Calu3 (cell line): ENCODE results near the gene SCGB2B2. TPM values are rescaled to one million over a fixed set of nuclear protein-coding genes. Genes with fewer than 3 reads are reported as not detected.

Experiments
- BruUV-seq: library from RNA; stranded (reverse); fragments of 400-500 nt; replicated peaks from 2 replicates; lab custom pipeline; 2021; lab: Mats Ljungman, UMichigan
- CTCF ChIA-PET: fragments of 300-600 bp; sonication (Branson Sonifier 250); formaldehyde crosslinking; loops from one replicate; lab custom pipeline; 2022; ENCODE audit warnings: antibody characterized with exemption; lab: Charles Lee
- DNase-seq: peaks from one replicate; pipeline ENCODE4 v3.0.0; 2022
- H3K27ac Mint-ChIP-seq: one replicate; pipeline ENCODE4 v1.8.0; 2022; ENCODE audit warnings: mixed read lengths; ENCODE audit not compliant: unreplicated experiment
- H3K27me3 Mint-ChIP-seq: one replicate; pipeline ENCODE4 v1.8.0; 2022; ENCODE audit warnings: mixed read lengths; ENCODE audit not compliant: unreplicated experiment
- H3K36me3 Mint-ChIP-seq: one replicate; pipeline ENCODE4 v1.8.0; 2022; ENCODE audit warnings: mild to moderate bottlenecking, moderate library complexity, mixed read lengths; ENCODE audit not compliant: insufficient read depth, unreplicated experiment
- H3K4me1 Mint-ChIP-seq: one replicate; pipeline ENCODE4 v1.8.0; 2022; ENCODE audit warnings: mild to moderate bottlenecking, low read depth, mixed read lengths; ENCODE audit not compliant: unreplicated experiment
- H3K4me3 Mint-ChIP-seq: one replicate; pipeline ENCODE4 v1.8.0; 2022; ENCODE audit warnings: mild to moderate bottlenecking, low read depth, moderate library complexity, mixed read lengths; ENCODE audit not compliant: unreplicated experiment
- H3K9me3 Mint-ChIP-seq: one replicate; pipeline ENCODE4 v1.8.0; 2022; ENCODE audit warnings: low read depth, mixed read lengths; ENCODE audit not compliant: unreplicated experiment
- intact Hi-C: fragments of 100-400 bp; cut with micrococcal nuclease; formaldehyde crosslinking; loops from one replicate; pipeline ENCODE4 v1.10.0; 2022; ENCODE audit not compliant: unreplicated experiment
- total RNA-seq: library from RNA; stranded (reverse); gene quantifications from 2 replicates; pipeline ENCODE4 v1.2.3, GENCODE V29; 2022
- TF ChIP-seq, protein P1 (sequence below): fragments of 200-600 bp; IDR thresholded peaks from one replicate; pipeline ENCODE4 v1.8.0; 2022; ENCODE audit warnings: antibody characterized with exemption; ENCODE audit not compliant: unreplicated experiment

SCGB2B2 gene
- total RNA-seq, 1 experiment from 2014 or later = 0.40 TPM

DNA sequence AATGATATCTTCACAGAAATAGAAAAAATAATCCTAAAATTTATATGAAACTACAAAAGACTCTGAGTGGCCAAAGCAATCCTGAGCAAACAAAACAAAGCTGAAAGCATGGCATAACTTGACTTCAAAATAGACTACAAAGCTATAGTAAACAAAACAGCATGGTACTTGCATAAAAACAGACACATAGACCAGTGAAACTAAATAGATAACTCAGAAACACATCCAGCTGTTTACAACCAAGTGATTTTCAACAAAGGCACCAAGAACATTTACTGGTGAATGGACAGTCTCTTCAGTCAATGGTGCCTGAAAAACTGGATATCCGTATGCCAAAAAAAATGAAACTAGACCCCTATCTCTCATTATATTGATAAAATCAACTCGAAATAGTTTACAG, 25.2 kb downstream of the SCGB2B2 start:
- CTCF ChIA-PET = interaction anchor here (0.7 kb wide), 1 partner anchor 11 kb away, joined by 4 read pairs; no protein-coding TSS in a partner anchor
- intact Hi-C loops = no loop called here
- no peak overlapping the region for H3K27ac Mint-ChIP-seq
- no peaks in the 10 kb centered on the region for H3K36me3 Mint-ChIP-seq
- no TSS peak for BruUV-seq
- TF ChIP-seq, protein P1, sequence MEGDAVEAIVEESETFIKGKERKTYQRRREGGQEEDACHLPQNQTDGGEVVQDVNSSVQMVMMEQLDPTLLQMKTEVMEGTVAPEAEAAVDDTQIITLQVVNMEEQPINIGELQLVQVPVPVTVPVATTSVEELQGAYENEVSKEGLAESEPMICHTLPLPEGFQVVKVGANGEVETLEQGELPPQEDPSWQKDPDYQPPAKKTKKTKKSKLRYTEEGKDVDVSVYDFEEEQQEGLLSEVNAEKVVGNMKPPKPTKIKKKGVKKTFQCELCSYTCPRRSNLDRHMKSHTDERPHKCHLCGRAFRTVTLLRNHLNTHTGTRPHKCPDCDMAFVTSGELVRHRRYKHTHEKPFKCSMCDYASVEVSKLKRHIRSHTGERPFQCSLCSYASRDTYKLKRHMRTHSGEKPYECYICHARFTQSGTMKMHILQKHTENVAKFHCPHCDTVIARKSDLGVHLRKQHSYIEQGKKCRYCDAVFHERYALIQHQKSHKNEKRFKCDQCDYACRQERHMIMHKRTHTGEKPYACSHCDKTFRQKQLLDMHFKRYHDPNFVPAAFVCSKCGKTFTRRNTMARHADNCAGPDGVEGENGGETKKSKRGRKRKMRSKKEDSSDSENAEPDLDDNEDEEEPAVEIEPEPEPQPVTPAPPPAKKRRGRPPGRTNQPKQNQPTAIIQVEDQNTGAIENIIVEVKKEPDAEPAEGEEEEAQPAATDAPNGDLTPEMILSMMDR = no peak
- H3K4me1 Mint-ChIP-seq = peaks cover 7% of the 10 kb centered on the region
- DNase-seq = no peak
- H3K27me3 Mint-ChIP-seq = peaks cover 14% of the 10 kb centered on the region
- H3K4me3 Mint-ChIP-seq = no peak overlapping the region
- peaks cover 8% of the 10 kb centered on the region for H3K9me3 Mint-ChIP-seq

DNA sequence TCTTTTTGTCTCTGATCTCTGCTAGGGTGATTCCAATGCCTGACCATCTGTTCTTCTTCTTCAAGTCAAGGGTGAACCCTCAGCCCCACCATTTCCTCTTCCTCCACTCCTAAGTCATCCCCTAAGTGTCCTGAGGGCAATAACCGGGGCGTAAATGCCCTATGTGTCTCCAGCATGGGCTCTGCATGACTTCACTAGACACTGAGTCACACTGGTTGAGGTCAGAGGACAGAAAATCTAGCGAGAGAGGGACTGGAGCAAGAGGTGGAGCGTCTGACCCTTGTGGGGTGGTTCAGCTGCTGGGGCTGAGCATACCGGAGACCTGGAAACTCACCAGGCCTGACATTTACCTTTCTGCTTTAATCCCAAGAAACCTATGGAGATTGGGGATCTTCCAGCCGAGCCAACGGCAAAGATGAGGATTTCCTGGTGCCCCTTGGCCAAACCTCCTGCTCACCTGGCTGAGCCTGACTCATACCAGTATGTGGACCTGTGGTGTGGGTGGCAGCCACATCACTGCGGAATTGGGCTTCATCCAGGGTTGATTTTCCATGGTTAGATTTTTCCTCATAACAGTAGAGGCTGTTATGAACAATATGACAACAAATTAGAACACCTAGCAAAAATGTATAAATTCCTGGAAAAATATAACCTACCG, 26.9 kb downstream of the SCGB2B2 start:
- peaks cover 3% of the 10 kb centered on the region for H3K27me3 Mint-ChIP-seq
- TF ChIP-seq, protein P1 = no peak
- DNase-seq = no peak
- no TSS peak for BruUV-seq
- CTCF ChIA-PET = no interaction called here
- peaks cover 5% of the 10 kb centered on the region for H3K9me3 Mint-ChIP-seq
- peaks cover 7% of the 10 kb centered on the region for H3K4me1 Mint-ChIP-seq
- no peak overlapping the region for H3K27ac Mint-ChIP-seq
- H3K36me3 Mint-ChIP-seq = no peaks in the 10 kb centered on the region
- intact Hi-C loops = no loop called here
- no peak overlapping the region for H3K4me3 Mint-ChIP-seq

DNA sequence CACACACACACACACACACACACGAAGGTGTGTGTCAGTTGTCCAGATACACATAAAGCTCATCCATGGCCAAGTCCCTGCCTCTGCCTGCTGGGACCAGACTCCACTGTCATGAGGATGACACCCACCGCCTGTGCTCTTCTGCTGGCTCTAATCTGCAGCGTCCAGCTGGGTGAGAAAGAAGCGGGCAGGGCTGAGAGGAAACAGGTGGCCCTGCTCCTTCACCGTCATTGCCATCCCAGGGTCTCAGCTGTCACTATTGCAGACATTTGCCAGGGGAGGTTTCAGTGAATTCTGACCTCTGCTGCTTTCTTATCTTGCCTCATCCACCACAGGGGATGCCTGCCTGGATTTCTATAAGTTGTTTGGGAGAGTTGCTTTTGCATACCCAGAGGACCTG, 31.4 kb downstream of the SCGB2B2 start:
- CTCF ChIA-PET = interaction anchor here (0.6 kb wide), 1 partner anchor 38 kb away, joined by 7 read pairs; no protein-coding TSS in a partner anchor
- BruUV-seq = no TSS peak
- H3K27me3 Mint-ChIP-seq = no peaks in the 10 kb centered on the region
- intact Hi-C loops = no loop called here
- H3K9me3 Mint-ChIP-seq = no peaks in the 10 kb centered on the region
- DNase-seq = no peak
- no peaks in the 10 kb centered on the region for H3K36me3 Mint-ChIP-seq
- no peak overlapping the region for H3K27ac Mint-ChIP-seq
- peaks cover 7% of the 10 kb centered on the region for H3K4me1 Mint-ChIP-seq
- TF ChIP-seq, protein P1 = no peak
- H3K4me3 Mint-ChIP-seq = no peak overlapping the region

DNA sequence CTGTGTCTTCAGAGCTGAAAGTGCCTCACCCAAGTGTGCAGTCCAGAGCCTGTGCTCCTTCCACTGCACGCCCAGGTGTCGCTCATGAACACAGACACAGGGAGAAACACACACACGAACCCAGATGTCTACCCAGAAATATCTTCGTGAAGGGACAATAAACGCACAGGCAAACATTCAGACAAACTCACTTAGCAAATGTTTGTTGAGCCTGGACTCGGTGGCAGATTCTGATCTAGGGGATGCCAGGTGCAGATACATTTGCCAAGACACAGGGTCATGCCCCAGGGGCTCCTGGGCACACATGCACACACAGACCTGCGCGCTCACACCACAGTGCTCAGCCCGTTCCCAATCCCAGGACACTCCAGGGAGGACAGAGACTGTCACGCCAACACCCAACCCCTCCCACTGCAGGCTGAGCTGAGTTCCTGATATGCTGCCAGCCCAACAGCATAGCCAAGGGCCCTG, 31.9 kb downstream of the SCGB2B2 start:
- Mint-ChIP-seq H3K9me3 (no peaks in the 10 kb centered on the region), H3K27ac (no peak overlapping the region), H3K4me3 (no peak overlapping the region), H3K27me3 (no peaks in the 10 kb centered on the region), H3K36me3 (no peaks in the 10 kb centered on the region), H3K4me1 (peaks cover 6% of the 10 kb centered on the region)
- TF ChIP-seq, protein P1 = no peak
- no TSS peak for BruUV-seq
- intact Hi-C loops = no loop called here
- CTCF ChIA-PET = no interaction called here
- DNase-seq = no peak
